WTC11 (cell line): ENCODE results near the gene SMARCAD1.

Experiments used
- CTCF ChIP-seq: fragments of 200-600 bp; IDR thresholded peaks from 2 replicates; pipeline ENCODE4 v1.8.0; 2022; ENCODE audit warnings: antibody characterized with exemption
- MLX ChIP-seq: sonication (generic); formaldehyde crosslinking; IDR thresholded peaks from 2 replicates; pipeline ENCODE4 v1.8.1; 2023; ENCODE audit warnings: mild to moderate bottlenecking, missing genetic modification reagents, moderate library complexity
- NR2C2 ChIP-seq: sonication (generic); formaldehyde crosslinking; IDR thresholded peaks from 2 replicates; pipeline ENCODE4 v1.8.0; 2022; ENCODE audit warnings: mild to moderate bottlenecking, missing genetic modification reagents
- SMAD4 ChIP-seq: sonication (generic); formaldehyde crosslinking; IDR thresholded peaks from 2 replicates; pipeline ENCODE4 v1.8.0; 2022; ENCODE audit warnings: mild to moderate bottlenecking, missing genetic modification reagents
- TF ChIP-seq, protein P1 (sequence below): sonication (generic); formaldehyde crosslinking; IDR thresholded peaks from 2 replicates; pipeline ENCODE4 v1.8.1; 2023; ENCODE audit warnings: mild to moderate bottlenecking, missing genetic modification reagents
- TF ChIP-seq, protein P2 (sequence below): fragments of 250-450 bp; sonication (Bioruptor Pico); conservative IDR thresholded peaks from 2 replicates; pipeline ENCODE4 v1.9.0; 2021; ENCODE audit warnings: mild to moderate bottlenecking

DNA sequence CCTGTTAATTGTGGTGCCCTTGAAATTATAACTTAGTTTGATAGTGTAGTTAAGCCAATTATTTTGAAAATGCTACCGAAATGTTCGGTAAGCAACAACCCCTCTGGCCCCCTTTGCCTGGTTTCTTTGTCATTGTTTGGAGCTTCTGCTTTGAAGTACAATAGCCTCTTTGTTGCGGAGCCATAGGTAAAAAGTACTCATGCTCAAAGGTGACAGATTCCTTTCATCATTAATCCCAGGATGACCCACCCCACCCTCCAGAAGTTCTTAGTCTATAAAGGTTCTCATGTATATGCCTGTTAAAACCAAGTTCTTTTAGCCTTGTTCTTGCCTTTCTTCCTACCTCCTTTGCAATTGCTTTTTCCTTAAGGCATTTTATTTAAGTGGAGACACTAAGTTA lies 42.4 kb upstream of the SMARCAD1 start:
- TF ChIP-seq MLX (no peak), NR2C2 (CRISPR knock-in tag) (no peak), CTCF (no peak), SMAD4 (CRISPR knock-in tag) (no peak)
- TF ChIP-seq, protein P1, sequence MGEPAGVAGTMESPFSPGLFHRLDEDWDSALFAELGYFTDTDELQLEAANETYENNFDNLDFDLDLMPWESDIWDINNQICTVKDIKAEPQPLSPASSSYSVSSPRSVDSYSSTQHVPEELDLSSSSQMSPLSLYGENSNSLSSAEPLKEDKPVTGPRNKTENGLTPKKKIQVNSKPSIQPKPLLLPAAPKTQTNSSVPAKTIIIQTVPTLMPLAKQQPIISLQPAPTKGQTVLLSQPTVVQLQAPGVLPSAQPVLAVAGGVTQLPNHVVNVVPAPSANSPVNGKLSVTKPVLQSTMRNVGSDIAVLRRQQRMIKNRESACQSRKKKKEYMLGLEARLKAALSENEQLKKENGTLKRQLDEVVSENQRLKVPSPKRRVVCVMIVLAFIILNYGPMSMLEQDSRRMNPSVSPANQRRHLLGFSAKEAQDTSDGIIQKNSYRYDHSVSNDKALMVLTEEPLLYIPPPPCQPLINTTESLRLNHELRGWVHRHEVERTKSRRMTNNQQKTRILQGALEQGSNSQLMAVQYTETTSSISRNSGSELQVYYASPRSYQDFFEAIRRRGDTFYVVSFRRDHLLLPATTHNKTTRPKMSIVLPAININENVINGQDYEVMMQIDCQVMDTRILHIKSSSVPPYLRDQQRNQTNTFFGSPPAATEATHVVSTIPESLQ (CRISPR knock-in tag): no peak
- TF ChIP-seq, protein P2, sequence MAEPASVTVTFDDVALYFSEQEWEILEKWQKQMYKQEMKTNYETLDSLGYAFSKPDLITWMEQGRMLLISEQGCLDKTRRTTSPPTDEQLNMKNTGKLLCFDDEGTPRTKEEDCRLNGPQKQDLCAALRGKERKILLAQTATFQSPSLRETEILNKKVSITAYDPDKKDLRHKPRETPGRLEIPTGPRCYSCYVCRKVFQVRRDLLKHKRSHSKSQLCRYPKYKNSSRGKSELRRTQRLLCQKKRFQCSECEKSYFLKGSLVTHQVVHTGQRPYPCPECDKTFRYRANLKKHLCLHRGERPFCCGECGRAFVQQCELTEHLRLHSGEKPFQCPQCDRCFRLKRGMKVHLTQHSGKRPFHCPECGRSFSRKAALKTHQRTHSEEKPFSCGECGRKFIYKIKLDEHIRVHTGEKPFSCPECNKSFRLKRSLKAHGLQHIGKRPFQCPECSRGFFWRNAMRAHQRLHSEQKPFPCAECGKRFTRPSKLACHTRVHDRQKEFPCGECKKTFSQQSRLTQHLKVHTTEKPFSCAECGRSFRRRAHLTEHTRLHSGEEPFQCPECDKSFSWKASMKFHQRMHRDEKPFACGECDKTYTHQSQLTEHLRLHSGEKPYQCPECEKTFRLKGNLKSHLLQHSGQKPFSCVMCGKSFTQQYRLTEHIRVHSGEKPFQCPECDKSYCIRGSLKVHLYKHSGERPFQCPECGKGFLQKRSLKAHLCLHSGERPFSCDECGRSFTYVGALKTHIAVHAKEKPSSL (CRISPR knock-in tag): no peak
